GM21390 (cell line): Measurements from ENCODE around the gene RGS19.

ENCODE experiments used
- ATAC-seq: cut with Tn5 transposase; IDR thresholded peaks from one replicate; pipeline ENCODE4 v1.9.1; 2021; ENCODE audit not compliant: unreplicated experiment

The RGS19 gene

GRCh38 chr20:64050261-64051032, 28.9 kb downstream of the RGS19 start:
- no peak for ATAC-seq

GRCh38 chr20:64049878-64050260, 29.4 kb downstream of the RGS19 start:
- no peak for ATAC-seq

GRCh38 chr20:64049060-64049877, 30.0 kb downstream of the RGS19 start, which contains the start of gene SOX18:
Gene SOX18, minus strand, starts transcription at chr20:64049639. Its CDS starts 123 bp downstream, at chr20:64049516.
- no peak for ATAC-seq

- no peak for ATAC-seq
Measured at GRCh38 chr20:64048402-64049044, 30.8 kb downstream of the RGS19 start.

- ATAC-seq: no peak
Measured at GRCh38 chr20:64047968-64048401, 31.3 kb downstream of the RGS19 start.

GRCh38 chr20:64047046-64047389, 32.3 kb downstream of the RGS19 start:
- ATAC-seq: no peak

GRCh38 chr20:64045346-64046011, 33.8 kb downstream of the RGS19 start:
- ATAC-seq: no peak

- no peak for ATAC-seq
Measured at GRCh38 chr20:64044484-64045247, 34.7 kb downstream of the RGS19 start.

- ATAC-seq: no peak
Measured at GRCh38 chr20:64043768-64044167, 35.5 kb downstream of the RGS19 start.

GRCh38 chr20:64042054-64042781, 37.1 kb downstream of the RGS19 start:
- ATAC-seq: no peak

- no peak for ATAC-seq
Measured at GRCh38 chr20:64041781-64042053, 37.6 kb downstream of the RGS19 start.

- ATAC-seq: no peak
Measured at GRCh38 chr20:64041040-64041780, 38.1 kb downstream of the RGS19 start.

GRCh38 chr20:64040231-64041039, 38.9 kb downstream of the RGS19 start:
- ATAC-seq: no peak

- no peak for ATAC-seq
Measured at GRCh38 chr20:64039293-64040160, 39.8 kb downstream of the RGS19 start.

GRCh38 chr20:64038565-64039292, 40.6 kb downstream of the RGS19 start:
- ATAC-seq: peak; percentile 54

GRCh38 chr20:64038224-64038564, 41.1 kb downstream of the RGS19 start:
- ATAC-seq: peak; percentile 27
